K562 (cell line): Measurements from ENCODE around the gene CDADC1. TPM values are rescaled to one million over a fixed set of nuclear protein-coding genes. Genes with fewer than 3 reads are reported as not detected.

ENCODE experiments used
- ATAC-seq: fragments of 200-7000 bp; cut with Tn5 transposase; 3 replicates; pipeline ENCODE4 v1.9.1; 2020; ENCODE audit warnings: moderate library complexity
- BruUV-seq: library from RNA; stranded (reverse); fragments of 400-500 nt; replicated peaks from 2 replicates; lab custom pipeline; 2021; lab: Mats Ljungman, UMichigan
- CTCF ChIA-PET: fragments of 300-600 bp; formaldehyde crosslinking; extraction: SDS; loops from one replicate; lab custom pipeline; 2021; ENCODE audit warnings: low intra/inter-chr PET ratio; lab: Yijun Ruan, JAX
- POLR2A ChIA-PET: fragments of 300-600, 350-650 bp; sonication (Branson Sonifier 250); formaldehyde crosslinking; extraction: SDS; loops from one replicate; lab custom pipeline; 2021; ENCODE audit warnings: antibody characterized with exemption, inconsistent platforms; lab: Yijun Ruan, JAX
- DNase-seq, 4 experiments: peaks; one replicate each; pipeline versions ENCODE4 v3.0.0 to v3.0.0-alpha.2; 2011 to 2018; ENCODE audit warnings: low spot score in 3 of 4, mixed read lengths in 3 of 4; ENCODE audit errors: extremely low read depth in 1 of 4
- FAIRE-seq: peaks from 2 replicates; lab custom pipeline; 2011; peaks lifted over from hg19 to GRCh38; lab: Jason Lieb, UNC
- H2AFZ ChIP-seq: 2 replicates; pipeline ENCODE4 v1.6.0; 2011; ENCODE audit warnings: low read depth, low read length, control low read depth, inconsistent platforms
- H3K27ac ChIP-seq: fragments of 200-600 bp; 3 replicates; pipeline ENCODE4 v1.8.0; 2011; ENCODE audit warnings: low read depth, mild to moderate bottlenecking, control low read depth, inconsistent platforms, low read length, moderate library complexity, mixed read lengths; ENCODE audit errors: extremely low read depth
- H3K27me3 ChIP-seq, 2 experiments: fragments of 300-600 bp in 1 of 2; 2 replicates in 1 of 2; 3 replicates in 1 of 2; pipeline versions ENCODE4 v1.6.0 to v1.8.0; 2011; ENCODE audit warnings: inconsistent platforms in 2 of 2, low read length in 2 of 2, mild to moderate bottlenecking in 1 of 2, mixed read lengths in 1 of 2, moderate library complexity in 1 of 2; ENCODE audit not compliant: control insufficient read depth in 2 of 2, insufficient read depth in 2 of 2
- H3K36me3 ChIP-seq: fragments of 300-600 bp; 3 replicates; pipeline ENCODE4 v1.8.0; 2011; ENCODE audit warnings: mild to moderate bottlenecking, low read length, inconsistent platforms; ENCODE audit not compliant: control insufficient read depth, insufficient read depth
- H3K4me1 ChIP-seq, 2 experiments: fragments of 200-600 bp in 1 of 2; replicated peaks in 1 of 2; 2 replicates in 1 of 2; 3 replicates in 1 of 2; pipeline versions ENCODE4 v1.5.1 to v1.8.0; 2011; ENCODE audit warnings: inconsistent platforms in 2 of 2, low read length in 2 of 2, mild to moderate bottlenecking in 1 of 2, mixed read lengths in 1 of 2, moderate library complexity in 1 of 2; ENCODE audit not compliant: control insufficient read depth in 2 of 2, insufficient read depth in 2 of 2
- H3K4me2 ChIP-seq: 2 replicates; pipeline ENCODE4 v1.6.1; 2011; ENCODE audit warnings: low read length, control low read depth, inconsistent platforms, mixed read lengths; ENCODE audit not compliant: insufficient read depth
- H3K4me3 ChIP-seq: fragments of 200-600 bp; sonication (generic), shearing (Covaris generic); 2 replicates; pipeline ENCODE4 v1.5.1; 2016; ENCODE audit warnings: control low read depth, inconsistent platforms
- H3K79me2 ChIP-seq: fragments of 200-600 bp; 3 replicates; pipeline ENCODE4 v1.8.0; 2011; ENCODE audit warnings: low read length, inconsistent platforms; ENCODE audit not compliant: control insufficient read depth, insufficient read depth
- H3K9ac ChIP-seq, 2 experiments: 2 replicates each; pipeline versions ENCODE4 v1.6.0 to v1.6.1; 2011; ENCODE audit warnings: low read depth in 2 of 2, low read length in 2 of 2, control low read depth in 1 of 2, inconsistent platforms in 1 of 2, mild to moderate bottlenecking in 1 of 2, mixed read lengths in 1 of 2; ENCODE audit not compliant: insufficient read depth in 1 of 2
- H3K9me1 ChIP-seq: one replicate; pipeline ENCODE4 v1.6.0; 2011; ENCODE audit warnings: inconsistent platforms, mild to moderate bottlenecking, low read length, moderate library complexity; ENCODE audit not compliant: control insufficient read depth, insufficient read depth
- H3K9me3 ChIP-seq: replicated peaks from 2 replicates; pipeline ENCODE4 v1.5.1; 2011; ENCODE audit warnings: low read depth, low read length, inconsistent platforms; ENCODE audit not compliant: control insufficient read depth, insufficient read depth
- H4K20me1 ChIP-seq: replicated peaks from 2 replicates; pipeline ENCODE4 v1.6.1; 2011; ENCODE audit warnings: low read length, inconsistent platforms, mixed read lengths; ENCODE audit not compliant: control insufficient read depth, insufficient read depth
- ERF ChIP-seq: fragments of 450-650 bp; formaldehyde crosslinking; IDR thresholded peaks from 2 replicates; pipeline ENCODE4 v1.4.0; 2020; ENCODE audit warnings: mild to moderate bottlenecking, mixed read lengths
- HDAC2 ChIP-seq: fragments of 450-650 bp; IDR thresholded peaks from 2 replicates; pipeline ENCODE4 v1.6.1; 2016; ENCODE audit warnings: mild to moderate bottlenecking
- NCOA6 ChIP-seq: fragments of 450-650 bp; IDR thresholded peaks from 2 replicates; pipeline ENCODE4 v1.6.1; 2017; ENCODE audit warnings: mild to moderate bottlenecking
- PCBP2 ChIP-seq: fragments of 200-400 bp; formaldehyde crosslinking; IDR thresholded peaks from 2 replicates; pipeline ENCODE4 v1.6.1; 2018; ENCODE audit warnings: low read length, low read depth, mild to moderate bottlenecking, moderate library complexity; ENCODE audit not compliant: poor library complexity, severe bottlenecking
- RB1 ChIP-seq: fragments of 450-650 bp; IDR thresholded peaks from 2 replicates; pipeline ENCODE4 v1.6.1; 2017; ENCODE audit warnings: low read depth, mild to moderate bottlenecking
- SLC30A9 ChIP-seq: fragments of 250-450 bp; sonication (Bioruptor Pico); IDR thresholded peaks from 2 replicates; pipeline ENCODE4 v1.8.0; 2022; ENCODE audit warnings: mild to moderate bottlenecking, moderate library complexity
- TARDBP ChIP-seq: fragments of 450-650 bp; IDR thresholded peaks from 2 replicates; pipeline ENCODE4 v1.6.1; 2016
- ZEB2 ChIP-seq: fragments of 450-650 bp; IDR thresholded peaks from 2 replicates; pipeline ENCODE4 v1.6.1; 2016
- ZNF780A ChIP-seq: fragments of 250-450 bp; sonication (Bioruptor Pico); IDR thresholded peaks from 2 replicates; pipeline ENCODE4 v1.5.0; 2021; ENCODE audit warnings: mild to moderate bottlenecking
- ZSCAN32 ChIP-seq: fragments of 450-650 bp; formaldehyde crosslinking; IDR thresholded peaks from 2 replicates; pipeline ENCODE4 v1.4.0; 2020; ENCODE audit warnings: mild to moderate bottlenecking, moderate library complexity
- WGBS: fragments of 100-300 bp; shearing (Covaris generic); methylation state at CpG from one replicate; pipeline ENCODE4 v1.1.6; 2016; ENCODE audit warnings: low coverage, mixed read lengths; ENCODE audit not compliant: insufficient coverage; ENCODE audit errors: missing lambda C conversion rate; 5-methylcytosine and 5-hydroxymethylcytosine counted together
- in situ Hi-C: fragments of 300-500 bp; cut with MboI; formaldehyde crosslinking; loops from 4 replicates; pipeline ENCODE4 v1.15.0; 2018; ENCODE audit warnings: inconsistent platforms, mixed read lengths
- intact Hi-C: fragments of 100-400 bp; cut with micrococcal nuclease; formaldehyde crosslinking; loops from 2 replicates; pipeline ENCODE4 v1.14.2; 2022
- polyA plus RNA-seq, 8 experiments: library from polyadenylated mRNA; depleted of rRNA in 4 of 8; stranded (reverse) in 5 of 8; unstranded in 3 of 8; fragments of >200 nt; fragmentation: Nextera tagmentation in 2 of 8; fragmentation: Illumina TruSeq in 1 of 8; extraction: Ambion mirVana in 2 of 8; extraction: Trizol in 1 of 8; gene quantifications; 2 replicates each; pipeline versions ENCODE4 v1.2.1 to v1.2.3, GENCODE V29; 2011 to 2014; ENCODE audit warnings: inconsistent platforms in 1 of 8, missing spikeins in 1 of 8
- total RNA-seq, 7 experiments: library from RNA; depleted of rRNA in 6 of 7; stranded (reverse); fragments of >200 nt in 6 of 7; fragmentation: Illumina TruSeq in 2 of 7; extraction: Trizol in 2 of 7; gene quantifications; 2 replicates each; pipeline versions ENCODE4 v1.2.1 to v1.2.3, GENCODE V29; 2011 to 2021; ENCODE audit warnings: low replicate concordance in 1 of 7
- TF ChIP-seq, protein P1 (sequence below): sonication (generic); formaldehyde crosslinking; IDR thresholded peaks from 2 replicates; pipeline ENCODE4 v1.8.1; 2023; ENCODE audit warnings: mild to moderate bottlenecking, missing genetic modification reagents
- TF ChIP-seq, protein P2 (sequence below): fragments of 450-650 bp; IDR thresholded peaks from 2 replicates; pipeline ENCODE4 v1.6.1; 2016; ENCODE audit warnings: antibody characterized with exemption
- TF ChIP-seq, protein P3 (sequence below): fragments of 250-450 bp; sonication (Bioruptor Pico); IDR thresholded peaks from 2 replicates; pipeline ENCODE4 v1.8.0; 2021; ENCODE audit warnings: mild to moderate bottlenecking, moderate library complexity
- TF ChIP-seq, protein P4 (sequence below): fragments of 250-450 bp; sonication (Bioruptor Pico); IDR thresholded peaks from 2 replicates; pipeline ENCODE4 v1.4.0; 2020; ENCODE audit warnings: mild to moderate bottlenecking, moderate library complexity

Gene CDADC1
- total and polyA plus RNA-seq, 9 of the 15 experiments (the other 6 are each of a cell fraction or from before 2014, with no cell fraction given), result 4.1 to 11.8 (median 6.3) TPM

DNA sequence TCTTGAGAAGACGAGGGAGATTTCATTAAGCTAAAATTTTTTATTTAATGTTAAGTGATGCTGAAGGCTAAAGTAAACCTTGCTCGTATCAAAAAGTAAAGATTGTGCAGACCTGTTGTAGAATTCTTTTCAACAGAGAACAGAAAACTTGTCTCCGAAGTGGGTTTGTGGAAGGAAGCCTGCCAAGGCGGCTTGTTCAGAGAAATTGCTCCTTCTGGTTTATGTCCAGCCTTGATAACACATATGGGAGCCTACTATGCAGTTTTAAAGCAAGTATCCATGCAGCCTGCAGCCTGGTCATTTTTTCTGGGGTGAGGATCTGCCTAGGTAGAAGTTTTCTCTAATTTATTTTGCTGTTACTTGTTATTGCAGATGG, 26.1 kb upstream of the CDADC1 start:
- CTCF ChIA-PET, result no interaction called here
- Histone ChIP-seq H4K20me1 (no peaks in the 10 kb centered on the region), H3K27me3 (peaks cover 0 to 7% of the 10 kb centered on the region in 2 experiments; a peak in 2 of 5 replicates)

More for the DNA sequence above, 26.1 kb upstream of the CDADC1 start:
- H3K9ac ChIP-seq, result no peak overlapping the region
- DNase-seq (no peak), FAIRE-seq (no peak), ATAC-seq (no peak)
- in situ Hi-C loops (no loop called here), intact Hi-C loops (no loop called here)
- H3K9me3 ChIP-seq, result no peaks in the 10 kb centered on the region
- no peak overlapping the region for H3K4me2 ChIP-seq
- peaks cover 0 to 12% of the 10 kb centered on the region in 2 experiments; a peak in 2 of 5 replicates for H3K4me1 ChIP-seq
- no peak overlapping the region for H3K27ac ChIP-seq
- H3K9me1 ChIP-seq, result no peaks in the 10 kb centered on the region
- no TSS peak for BruUV-seq
- WGBS, result 18% methylated on average over 4 of the region's 4 CpGs
- no peak overlapping the region for H2AFZ ChIP-seq
- no peaks in the 10 kb centered on the region for H3K36me3 ChIP-seq
- H3K4me3 ChIP-seq, result no peak overlapping the region
- H3K79me2 ChIP-seq, result no peaks in the 10 kb centered on the region
- POLR2A ChIA-PET, result no interaction called here
- TF ChIP-seq SLC30A9 (CRISPR knock-in tag) (no peak), PCBP2 (no peak), NCOA6 (no peak), HDAC2 (no peak), ZSCAN32 (CRISPR knock-in tag) (no peak), TARDBP (no peak), ZEB2 (no peak), ERF (no peak), ZNF780A (CRISPR knock-in tag) (no peak), RB1 (no peak)
- TF ChIP-seq, protein P1, sequence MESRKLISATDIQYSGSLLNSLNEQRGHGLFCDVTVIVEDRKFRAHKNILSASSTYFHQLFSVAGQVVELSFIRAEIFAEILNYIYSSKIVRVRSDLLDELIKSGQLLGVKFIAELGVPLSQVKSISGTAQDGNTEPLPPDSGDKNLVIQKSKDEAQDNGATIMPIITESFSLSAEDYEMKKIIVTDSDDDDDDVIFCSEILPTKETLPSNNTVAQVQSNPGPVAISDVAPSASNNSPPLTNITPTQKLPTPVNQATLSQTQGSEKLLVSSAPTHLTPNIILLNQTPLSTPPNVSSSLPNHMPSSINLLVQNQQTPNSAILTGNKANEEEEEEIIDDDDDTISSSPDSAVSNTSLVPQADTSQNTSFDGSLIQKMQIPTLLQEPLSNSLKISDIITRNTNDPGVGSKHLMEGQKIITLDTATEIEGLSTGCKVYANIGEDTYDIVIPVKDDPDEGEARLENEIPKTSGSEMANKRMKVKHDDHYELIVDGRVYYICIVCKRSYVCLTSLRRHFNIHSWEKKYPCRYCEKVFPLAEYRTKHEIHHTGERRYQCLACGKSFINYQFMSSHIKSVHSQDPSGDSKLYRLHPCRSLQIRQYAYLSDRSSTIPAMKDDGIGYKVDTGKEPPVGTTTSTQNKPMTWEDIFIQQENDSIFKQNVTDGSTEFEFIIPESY, result no peak
- TF ChIP-seq, protein P2, sequence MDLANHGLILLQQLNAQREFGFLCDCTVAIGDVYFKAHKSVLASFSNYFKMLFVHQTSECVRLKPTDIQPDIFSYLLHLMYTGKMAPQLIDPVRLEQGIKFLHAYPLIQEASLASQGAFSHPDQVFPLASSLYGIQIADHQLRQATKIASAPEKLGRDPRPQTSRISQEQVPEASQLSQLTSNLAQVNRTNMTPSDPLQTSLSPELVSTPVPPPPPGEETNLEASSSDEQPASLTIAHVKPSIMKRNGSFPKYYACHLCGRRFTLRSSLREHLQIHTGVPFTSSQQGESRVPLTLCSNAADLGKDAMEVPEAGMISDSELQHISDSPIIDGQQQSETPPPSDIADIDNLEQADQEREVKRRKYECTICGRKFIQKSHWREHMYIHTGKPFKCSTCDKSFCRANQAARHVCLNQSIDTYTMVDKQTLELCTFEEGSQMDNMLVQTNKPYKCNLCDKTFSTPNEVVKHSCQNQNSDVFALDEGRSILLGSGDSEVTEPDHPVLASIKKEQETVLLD, result no peak
- TF ChIP-seq, protein P3, sequence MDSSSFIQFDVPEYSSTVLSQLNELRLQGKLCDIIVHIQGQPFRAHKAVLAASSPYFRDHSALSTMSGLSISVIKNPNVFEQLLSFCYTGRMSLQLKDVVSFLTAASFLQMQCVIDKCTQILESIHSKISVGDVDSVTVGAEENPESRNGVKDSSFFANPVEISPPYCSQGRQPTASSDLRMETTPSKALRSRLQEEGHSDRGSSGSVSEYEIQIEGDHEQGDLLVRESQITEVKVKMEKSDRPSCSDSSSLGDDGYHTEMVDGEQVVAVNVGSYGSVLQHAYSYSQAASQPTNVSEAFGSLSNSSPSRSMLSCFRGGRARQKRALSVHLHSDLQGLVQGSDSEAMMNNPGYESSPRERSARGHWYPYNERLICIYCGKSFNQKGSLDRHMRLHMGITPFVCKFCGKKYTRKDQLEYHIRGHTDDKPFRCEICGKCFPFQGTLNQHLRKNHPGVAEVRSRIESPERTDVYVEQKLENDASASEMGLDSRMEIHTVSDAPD (CRISPR knock-in tag), result no peak
- TF ChIP-seq, protein P4, sequence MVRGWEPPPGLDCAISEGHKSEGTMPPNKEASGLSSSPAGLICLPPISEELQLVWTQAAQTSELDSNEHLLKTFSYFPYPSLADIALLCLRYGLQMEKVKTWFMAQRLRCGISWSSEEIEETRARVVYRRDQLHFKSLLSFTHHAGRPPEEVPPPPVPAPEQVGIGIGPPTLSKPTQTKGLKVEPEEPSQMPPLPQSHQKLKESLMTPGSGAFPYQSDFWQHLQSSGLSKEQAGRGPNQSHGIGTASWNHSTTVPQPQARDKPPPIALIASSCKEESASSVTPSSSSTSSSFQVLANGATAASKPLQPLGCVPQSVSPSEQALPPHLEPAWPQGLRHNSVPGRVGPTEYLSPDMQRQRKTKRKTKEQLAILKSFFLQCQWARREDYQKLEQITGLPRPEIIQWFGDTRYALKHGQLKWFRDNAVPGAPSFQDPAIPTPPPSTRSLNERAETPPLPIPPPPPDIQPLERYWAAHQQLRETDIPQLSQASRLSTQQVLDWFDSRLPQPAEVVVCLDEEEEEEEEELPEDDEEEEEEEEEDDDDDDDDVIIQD (CRISPR knock-in tag), result no peak
